Colon (tissue), 2 donors: ENCODE data around the gene GSX2.
"Not testable (repeated sequence)": the region's sequence is repeated elsewhere in the genome, so short reads cannot be mapped to it uniquely, and the experiment has no call there.

Experiments used
- FAIRE-seq: peaks from 2 replicates; lab custom pipeline; 2012; peaks lifted over from hg19 to GRCh38; lab: Jason Lieb, UNC
- donor health status: control.
- donor health status: control.

Gene GSX2

DNA sequence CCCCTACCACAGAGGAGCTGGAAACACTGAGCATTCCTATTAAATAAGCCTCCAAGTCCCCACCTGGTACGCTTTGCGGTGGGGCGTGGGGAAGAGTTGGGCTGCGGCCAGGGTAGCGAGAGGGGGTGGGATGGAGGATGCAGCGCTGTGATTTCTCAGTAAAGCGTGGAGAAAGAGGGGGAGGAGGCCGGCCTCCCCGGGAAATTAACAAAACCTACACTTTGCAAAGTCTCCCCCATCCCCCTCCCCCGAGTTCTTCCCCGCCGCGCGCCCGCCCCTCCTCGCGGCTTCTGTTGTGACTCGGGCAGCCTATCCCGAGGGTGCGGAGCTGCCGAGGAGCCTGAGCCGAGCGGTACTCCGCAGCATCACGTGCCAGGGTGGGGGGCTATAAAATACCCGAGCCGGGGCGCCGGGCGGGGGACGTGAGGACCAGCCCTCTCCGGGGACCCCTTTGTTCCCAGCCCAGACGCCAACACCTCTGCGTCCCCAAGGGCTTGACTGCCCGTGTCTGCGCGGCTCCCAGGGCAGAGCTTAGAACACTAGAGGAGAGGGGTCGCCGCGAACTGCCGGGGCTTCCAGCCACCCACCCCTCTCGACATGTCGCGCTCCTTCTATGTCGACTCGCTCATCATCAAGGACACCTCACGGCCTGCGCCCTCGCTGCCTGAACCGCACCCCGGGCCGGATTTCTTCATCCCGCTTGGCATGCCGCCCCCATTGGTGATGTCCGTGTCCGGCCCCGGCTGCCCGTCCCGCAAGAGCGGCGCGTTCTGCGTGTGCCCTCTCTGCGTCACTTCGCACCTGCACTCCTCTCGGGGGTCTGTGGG lies at the start of gene GSX2:
GSX2 (plus strand) TSS at position 416 of the 827 bp plus-strand sequence; CDS start at position 598, 182 bp downstream.
- FAIRE-seq: no peak

DNA sequence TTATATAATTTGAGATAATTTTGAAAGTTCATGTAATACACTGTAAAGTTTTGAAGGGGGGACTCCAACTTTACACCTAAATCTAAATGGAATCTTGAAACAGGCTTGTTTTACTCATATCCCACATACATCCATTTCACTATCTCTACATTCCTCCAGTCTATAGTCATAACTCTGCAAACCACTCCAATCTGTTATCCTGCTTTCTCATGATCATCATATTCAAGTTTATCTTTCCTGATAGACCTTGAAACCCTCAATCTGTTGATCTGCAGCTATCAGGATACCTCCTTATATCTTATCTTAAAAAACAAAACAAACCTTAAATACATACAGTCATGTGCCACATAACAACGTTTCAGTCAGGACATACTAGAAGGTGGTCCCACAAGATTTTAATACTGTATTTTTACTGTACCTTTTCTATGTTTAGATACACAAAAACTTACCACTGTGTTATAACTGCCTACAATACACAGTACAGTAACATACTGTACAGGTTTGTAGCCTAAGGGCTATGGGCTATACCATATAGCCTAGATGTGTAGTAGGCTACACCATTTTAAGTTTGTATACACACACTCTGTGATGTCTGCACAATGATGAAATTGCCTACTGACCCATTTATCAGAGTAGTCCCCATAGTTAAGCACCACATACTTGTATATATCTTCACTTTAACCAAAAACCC lies 49.6 kb upstream of the GSX2 start:
- FAIRE-seq: no peak

DNA sequence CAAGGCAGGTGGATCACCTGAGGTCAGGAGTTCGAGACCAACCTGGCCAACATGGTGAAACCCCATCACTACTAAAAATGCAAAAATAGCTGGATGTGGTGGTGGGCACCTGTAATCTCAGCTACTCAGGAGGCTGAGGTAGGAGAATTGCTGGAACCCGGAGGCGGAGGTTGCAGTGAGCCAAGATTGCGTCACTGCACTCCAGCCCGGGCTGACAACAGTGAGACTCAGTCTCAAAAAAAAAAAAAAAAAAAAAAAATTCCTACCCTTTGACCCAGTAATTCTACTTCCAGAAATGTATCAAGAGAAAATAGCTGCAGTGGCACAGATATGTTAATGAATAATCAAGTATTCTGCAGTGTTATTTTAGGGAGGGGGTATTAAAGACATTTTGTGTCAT lies 46.6 kb upstream of the GSX2 start:
- not testable (repeated sequence) for FAIRE-seq

DNA sequence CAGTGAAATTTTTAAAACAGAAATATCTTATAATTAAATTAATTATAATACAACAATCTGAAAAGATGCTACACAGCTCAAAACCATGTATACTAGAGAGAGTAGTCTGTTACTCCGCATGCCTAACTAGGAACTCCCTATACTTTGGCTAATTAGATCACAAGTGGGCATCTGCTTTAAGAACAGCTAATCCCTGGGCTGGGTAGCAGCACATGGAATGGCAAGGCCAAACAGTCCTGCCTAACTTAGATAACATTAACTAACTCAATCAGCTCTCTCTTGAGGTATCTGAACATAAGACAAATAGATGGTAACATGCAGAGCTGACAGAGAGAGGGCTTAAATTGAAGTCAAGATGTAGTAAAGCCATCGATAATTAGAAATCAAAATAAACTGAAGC lies 45.5 kb upstream of the GSX2 start:
- FAIRE-seq: no peak

DNA sequence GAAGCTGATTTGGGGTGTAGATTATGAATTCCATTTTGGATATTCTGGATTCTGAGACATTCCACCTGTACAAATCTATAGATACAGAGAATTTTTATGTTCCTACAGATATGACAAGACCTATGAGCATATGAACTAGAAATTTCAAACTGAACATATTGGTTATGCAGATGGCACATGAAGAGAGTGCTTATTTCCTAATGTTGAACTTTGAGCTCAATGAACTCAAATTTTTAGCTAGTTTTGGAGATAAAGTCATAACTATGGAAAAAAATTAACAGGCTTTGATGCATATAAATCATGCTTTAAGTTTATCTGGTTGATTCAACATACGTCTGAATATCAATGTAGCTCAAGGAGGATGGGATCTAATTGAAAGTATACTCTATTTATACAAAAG lies 44.5 kb upstream of the GSX2 start:
- no peak for FAIRE-seq

DNA sequence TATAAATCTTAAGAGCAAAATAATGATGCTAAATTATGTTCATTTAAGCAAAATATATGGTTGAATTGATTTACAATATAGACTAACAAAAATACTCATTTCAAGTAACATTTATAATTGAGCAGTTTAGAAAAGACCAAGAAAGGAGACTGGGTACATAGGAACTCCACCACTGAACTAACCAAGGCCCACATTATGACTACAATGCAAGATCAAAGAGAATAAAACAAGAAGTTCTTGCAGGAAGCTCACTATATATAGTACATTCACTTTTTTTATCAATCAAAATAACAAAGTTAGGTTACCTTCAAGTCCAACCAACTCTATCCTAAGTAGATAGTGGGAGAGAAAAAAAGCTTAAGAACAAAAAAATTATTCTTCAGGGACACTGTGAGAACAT lies 43.6 kb upstream of the GSX2 start:
- peak; percentile 38 for FAIRE-seq

DNA sequence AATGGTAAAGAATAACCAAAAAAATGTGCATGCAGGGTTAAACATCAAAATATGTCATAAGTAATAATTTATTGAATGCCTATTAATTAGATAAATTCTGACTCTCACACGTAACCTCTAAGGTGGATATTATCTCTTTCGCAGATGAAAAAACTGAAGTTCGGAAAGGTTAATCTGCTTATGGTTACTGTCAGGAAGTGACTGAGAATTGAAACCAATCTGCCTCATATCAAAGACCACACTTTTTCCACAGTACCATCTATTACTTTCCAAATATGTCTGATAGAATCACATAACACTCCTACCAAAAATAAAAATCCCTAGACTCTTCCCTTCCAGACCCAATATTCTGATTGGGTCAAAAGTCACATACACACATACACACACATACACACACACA lies 41.8 kb upstream of the GSX2 start:
- FAIRE-seq: no peak

DNA sequence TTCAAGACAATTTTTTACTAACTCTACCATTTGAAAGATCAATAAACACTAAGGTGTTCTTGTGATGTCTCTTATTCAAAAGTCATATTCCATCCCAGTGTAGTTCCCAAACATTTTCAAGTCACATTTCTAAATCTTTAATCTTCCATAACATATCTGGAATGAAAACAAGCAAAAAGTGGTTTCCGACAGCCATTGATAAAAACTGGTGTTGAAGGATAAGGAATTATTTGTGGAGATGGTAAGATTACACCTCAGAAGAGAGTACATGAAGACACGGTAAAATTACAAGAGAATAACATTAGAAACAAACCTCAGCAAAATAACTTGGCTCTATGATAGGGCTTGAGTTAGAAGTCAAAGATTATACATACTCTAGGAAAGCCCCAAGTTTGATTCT lies 39.8 kb upstream of the GSX2 start:
- no peak for FAIRE-seq

DNA sequence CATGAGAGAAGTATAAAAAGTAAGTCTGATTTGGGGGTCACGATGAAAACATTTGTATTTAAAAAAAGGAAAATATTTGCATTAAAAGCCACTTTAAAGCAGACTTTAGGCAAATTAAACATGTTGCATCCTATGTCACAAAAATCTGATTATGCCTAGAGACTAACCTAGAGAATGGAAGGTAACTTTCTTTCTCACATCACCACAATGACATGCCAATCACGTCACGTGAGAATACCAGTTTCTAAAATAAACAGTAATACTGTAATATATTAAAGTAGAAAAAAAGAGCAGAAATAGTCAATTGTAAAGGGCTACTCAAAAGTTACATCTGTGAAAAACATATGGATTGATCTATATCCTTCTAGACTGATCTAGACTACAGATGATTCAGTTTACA lies 38.9 kb upstream of the GSX2 start:
- FAIRE-seq: no peak

DNA sequence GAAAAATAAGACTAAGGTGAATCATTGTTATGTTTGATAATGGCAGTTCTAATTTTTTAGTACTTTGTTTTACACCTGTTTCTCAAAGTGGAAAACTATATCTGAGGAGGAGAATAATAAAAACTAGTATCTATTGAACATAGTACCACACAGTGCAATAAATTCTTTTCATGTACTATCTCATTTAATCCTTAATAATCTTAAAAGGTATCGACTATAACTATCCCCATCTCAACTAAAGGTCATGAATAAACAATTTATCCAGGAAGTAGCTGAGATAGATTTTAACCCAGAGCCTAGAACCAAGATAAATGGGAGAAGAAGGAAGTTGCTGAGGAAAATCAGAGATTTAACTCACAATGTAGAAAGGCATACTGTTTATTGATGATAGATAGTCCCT lies 38.1 kb upstream of the GSX2 start:
- FAIRE-seq: no peak

DNA sequence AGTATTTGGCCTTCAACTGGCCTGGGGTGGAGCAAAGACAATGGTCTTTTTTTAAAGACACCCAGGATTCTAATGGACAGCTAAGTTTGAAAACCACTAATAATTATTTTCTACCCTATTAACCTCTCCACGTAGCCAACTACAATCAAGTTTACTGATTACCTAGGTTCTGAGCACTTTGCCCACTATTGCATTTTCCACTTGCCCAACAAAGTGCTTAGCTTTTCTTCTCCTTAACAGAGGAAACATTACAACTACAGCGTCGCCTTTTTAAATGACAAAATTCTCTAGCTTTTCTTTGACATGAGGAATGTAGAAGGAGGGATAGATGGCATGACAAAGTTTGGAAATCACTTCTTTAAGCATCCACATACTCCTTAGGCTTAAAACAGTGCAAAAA lies 37.6 kb upstream of the GSX2 start:
- FAIRE-seq: no peak

DNA sequence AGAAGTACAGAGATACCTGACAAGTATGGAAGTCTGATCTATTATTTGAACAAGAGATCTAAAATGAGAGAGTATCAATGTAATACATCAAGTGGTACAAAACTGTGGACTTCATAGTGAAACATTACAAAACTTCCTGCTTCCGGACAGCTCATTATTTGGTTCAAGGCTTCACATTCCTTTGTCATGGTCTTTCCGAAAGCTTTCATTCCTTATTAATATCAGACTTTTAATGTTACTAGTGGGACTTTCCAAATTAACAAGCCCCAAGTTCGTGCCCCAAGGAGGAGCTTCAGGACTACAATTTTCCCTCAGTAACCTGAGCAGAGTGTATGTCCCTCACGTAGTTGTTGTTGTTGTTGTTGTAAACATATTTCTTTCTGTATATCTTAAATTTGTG lies 36.7 kb upstream of the GSX2 start:
- FAIRE-seq: no peak

DNA sequence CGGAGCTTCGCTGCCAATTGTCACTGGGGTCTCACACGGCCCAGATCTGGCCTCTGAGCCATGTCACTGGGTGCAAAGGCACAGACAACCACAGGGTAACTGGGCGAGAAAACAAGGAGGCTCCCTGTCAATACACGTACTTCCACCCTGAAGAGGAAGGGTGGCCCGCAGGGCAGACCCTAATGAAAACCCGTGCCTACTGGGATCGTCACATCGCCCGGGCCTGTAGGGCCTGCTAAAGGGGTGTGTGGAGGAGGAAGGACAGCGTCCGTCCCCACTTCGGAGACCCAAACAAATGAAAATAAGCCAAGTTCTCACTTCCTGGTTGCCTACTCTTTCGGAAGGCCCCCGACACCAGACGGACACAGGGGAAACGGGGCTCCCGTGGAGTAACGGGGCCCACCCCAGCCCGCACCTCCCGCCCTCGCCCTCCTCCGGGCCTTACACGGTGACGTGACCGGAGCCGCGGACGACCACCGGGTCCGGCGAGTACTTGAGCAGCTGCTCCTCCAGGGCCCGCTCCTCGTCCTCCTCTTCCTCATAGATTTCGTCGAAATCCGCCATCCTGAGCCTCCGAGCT lies 36.1 kb upstream of the GSX2 start:
- FAIRE-seq: no peak

DNA sequence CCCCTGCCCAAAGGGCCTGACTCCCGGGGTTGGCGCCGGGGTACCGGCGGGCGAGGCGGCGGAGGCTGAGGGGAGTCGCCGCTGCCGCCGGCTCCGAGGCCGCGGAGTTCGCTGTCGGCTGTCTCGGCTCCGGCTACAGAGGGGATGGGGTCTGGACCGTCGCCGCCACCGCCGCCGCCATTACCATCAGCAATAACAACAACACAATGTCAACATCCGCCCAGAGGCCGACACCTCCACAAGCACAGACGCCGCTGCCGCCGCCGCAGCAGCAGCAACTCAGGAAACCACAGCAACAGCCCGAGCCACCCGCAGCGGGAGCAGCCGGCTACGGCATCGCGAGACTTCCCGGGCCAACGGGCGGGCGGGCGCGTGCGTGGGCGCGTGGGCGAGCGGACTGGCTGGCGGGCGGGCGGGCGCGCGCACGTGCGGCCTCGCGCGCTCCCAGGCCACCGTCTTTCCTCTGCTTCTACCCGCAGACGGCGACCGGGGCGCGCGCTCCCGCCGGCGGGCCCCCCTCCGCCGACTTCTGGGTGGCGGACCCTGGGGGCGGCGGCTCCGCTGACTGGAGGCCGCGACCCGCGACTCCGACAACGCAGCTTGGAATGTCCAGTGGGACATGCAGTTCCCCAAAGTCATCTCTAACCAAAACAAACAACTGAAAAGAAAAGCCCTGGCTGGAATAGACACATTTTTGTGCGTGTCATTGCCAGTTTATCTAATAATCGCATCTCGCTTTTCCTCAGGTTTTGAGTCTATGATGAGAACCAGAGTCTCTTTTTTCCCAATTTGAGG lies 35.4 kb upstream of the GSX2 start, which contains the start of gene CHIC2:
CHIC2 (minus strand) TSS at position 289 of the 795 bp plus-strand sequence. CDS start 305 bp downstream, outside the sequence.
- no peak for FAIRE-seq

DNA sequence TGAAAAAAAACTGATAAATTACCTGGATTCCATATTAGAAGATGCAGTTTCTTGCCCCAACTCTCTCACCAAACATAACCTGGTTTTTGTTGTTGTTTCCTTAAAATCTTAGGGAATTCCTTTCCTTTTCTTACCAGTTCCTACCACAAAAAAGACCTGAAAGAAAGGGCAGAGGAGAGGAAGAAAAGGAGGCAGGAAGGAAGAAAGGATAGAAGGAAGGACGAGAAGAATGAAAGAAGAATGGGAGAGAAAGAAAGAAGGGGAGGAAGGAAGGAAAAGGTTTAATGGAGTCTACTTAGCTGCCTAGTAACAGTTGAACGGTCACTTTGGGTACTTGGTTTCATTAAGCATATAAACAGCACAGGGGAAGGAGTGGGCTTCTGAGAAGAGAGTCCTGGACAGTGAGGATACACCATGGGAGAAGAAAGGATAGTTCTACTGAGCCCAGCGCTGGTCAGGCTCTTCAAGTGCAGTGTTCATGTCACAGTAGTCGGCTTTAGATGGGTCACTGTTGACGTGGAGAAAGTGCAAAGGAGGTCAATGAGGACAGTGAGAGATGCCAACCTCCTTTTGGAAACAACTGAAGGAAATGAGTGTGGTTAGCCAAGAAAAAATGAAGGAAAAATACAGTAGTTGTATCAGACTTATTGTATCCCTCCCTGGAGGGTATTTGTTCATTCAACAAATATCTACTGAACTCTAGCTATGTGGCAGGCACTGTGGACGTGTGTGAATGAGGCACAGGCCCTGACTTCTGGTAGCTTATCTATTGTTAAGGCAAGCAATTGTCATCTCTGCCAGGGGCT lies 34.5 kb upstream of the GSX2 start:
- FAIRE-seq: no peak

DNA sequence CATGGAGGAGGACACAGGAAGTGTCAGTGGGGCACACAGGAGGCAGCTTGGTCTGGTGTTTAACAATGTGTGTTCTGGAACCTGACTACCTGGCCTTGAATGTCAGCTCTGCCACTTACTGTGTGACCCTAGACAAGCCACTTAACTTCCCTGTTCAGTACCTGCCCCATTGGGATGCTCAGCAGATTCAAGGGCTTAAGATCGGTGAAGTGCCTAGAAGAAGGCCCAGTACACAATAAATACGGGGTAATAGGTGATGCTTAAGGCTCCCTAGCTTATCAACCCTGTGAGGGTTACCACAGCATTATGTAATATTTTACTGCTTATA lies 33.9 kb upstream of the GSX2 start:
- no peak for FAIRE-seq

DNA sequence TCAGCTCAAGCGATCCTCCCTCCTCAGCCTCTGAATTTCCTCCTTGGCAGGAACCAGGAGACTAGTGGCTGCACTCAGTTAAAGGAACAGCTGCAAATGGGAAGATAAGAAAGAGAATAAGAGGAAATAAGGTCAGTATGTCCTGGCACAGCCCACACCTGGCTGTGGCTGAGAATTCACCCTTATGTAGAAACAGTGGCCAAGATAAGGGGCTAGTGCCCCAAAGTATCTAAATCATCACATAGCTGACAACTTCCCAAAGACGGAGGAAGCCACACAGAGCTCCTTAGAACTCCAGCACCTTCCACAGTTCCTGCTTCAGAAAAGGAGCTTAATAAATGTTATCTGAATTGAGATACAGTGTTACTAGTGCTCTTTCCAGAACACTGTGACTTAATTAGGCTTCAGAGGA lies 33.2 kb upstream of the GSX2 start:
- no peak for FAIRE-seq

DNA sequence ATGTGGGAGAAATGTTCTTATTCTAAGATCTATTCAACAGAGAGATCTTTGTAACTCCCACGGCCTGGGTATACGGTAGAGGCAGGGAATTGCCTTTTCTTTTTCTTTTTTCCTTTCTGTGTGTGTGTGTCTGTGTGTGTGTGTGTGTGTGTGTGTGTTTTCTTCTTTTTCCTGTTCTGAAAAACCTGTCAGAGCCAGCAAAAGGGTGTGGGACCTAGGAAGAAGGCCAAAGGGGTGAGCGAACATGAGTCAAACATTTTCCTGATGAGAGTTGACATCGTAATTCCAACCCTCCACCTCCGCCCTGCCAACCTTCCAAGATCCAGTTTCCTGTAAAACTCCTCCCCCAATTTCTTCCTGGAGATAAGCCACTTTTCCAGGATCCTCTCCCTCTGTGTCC lies 32.8 kb upstream of the GSX2 start:
- FAIRE-seq: no peak

DNA sequence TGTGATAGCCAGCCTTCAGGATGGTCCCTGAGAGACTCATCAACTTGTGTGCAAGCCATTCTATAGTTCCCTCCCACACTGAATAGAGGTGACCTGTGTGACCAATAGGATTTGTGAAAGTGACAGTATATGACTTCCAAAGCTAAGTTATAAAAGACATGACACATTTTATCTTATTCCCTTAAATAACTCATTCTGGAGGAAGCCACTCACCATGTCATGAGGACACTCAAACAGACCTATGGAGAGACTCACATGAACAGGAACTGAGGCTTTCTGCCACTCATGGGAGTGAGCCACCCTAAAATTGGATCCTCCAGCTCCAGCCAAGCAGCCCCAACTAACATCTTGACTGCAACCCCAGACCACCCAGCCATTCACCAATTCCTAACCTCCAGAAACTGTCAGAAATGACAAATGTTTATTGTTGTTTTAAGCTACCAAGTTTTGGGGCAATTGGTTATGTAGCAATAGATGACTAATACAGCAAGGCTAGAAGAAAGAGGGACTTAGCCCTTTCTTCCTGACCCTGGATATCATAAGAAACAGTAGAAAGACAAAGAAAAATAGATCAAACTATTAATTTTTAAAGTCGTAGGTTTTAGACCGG lies 26.6 kb upstream of the GSX2 start:
- FAIRE-seq: no peak

DNA sequence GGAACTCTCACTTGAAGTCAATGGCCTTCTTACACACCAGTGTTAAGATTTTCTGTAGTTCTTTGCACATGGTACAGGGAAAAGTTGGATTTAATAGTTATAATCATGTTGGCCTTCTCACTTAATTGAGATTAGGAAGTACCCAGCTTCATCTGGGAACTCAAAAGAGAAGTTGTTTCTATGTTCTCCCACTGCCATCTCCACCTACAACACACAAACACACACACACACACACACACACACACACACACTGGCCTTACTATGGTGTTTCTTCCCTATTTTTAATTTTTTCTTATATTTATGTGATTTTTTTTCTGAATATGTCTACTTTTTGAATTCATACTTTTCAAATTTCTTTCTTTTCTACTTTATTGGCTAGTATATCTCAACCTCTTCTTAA lies 25.6 kb upstream of the GSX2 start:
- FAIRE-seq: no peak

DNA sequence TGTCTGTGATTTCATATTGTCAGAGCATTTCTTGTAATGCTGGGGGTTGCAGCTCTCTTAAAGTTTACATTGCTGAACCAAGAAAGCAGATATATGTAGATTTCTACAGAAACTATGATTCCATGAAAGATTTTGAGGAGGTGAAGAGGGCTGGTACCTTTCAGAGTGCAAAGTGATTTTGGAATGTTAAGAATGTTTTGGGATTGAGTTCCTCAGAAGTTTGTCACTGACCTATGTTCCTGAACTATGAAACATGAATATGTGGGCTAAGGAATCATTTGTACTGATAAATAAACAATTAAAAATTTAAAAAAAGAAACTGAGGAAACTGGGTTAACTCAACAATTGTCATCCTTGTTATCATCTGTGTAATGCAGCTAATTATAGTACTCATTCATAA lies 23.3 kb upstream of the GSX2 start:
- FAIRE-seq: no peak
